Caco-2 (cell line): ENCODE data around the gene HMG20A. TPM values are rescaled to one million over a fixed set of nuclear protein-coding genes. Genes with fewer than 3 reads are reported as not detected.

Experiments
- BruUV-seq: library from RNA; stranded (reverse); fragments of 400-500 nt; replicated peaks from 2 replicates; lab custom pipeline; 2021; lab: Mats Ljungman, UMichigan
- CTCF ChIA-PET: fragments of 300-600 bp; sonication (Branson Sonifier 250); formaldehyde crosslinking; loops from one replicate; lab custom pipeline; 2022; ENCODE audit warnings: antibody characterized with exemption; lab: Charles Lee
- POLR2A ChIA-PET: fragments of 300-600 bp; sonication (Branson Sonifier 250); formaldehyde crosslinking; loops from one replicate; lab custom pipeline; 2022; ENCODE audit warnings: antibody characterized with exemption; lab: Charles Lee
- DNase-seq, 2 experiments: peaks; one replicate each; pipeline versions ENCODE4 v3.0.0 to v3.0.0-alpha.2; 2020 to 2022
- H3K27me3 ChIP-seq: replicated peaks from 2 replicates; pipeline ENCODE4 v1.6.0; 2011; ENCODE audit warnings: low read length; ENCODE audit not compliant: control insufficient read depth, insufficient read depth
- H3K36me3 ChIP-seq: 2 replicates; pipeline ENCODE4 v1.5.1; 2011; ENCODE audit warnings: low read length; ENCODE audit not compliant: control insufficient read depth, insufficient read depth
- H3K4me1 ChIP-seq: fragments of 250-450 bp; sonication (Bioruptor Pico); 2 replicates; pipeline ENCODE4 v1.5.1; 2020; ENCODE audit warnings: mild to moderate bottlenecking
- H3K4me3 ChIP-seq: 2 replicates; pipeline ENCODE4 v1.5.1; 2011; ENCODE audit warnings: low read depth, mild to moderate bottlenecking, control low read depth, low read length
- H3K9me3 ChIP-seq: fragments of 250-450 bp; sonication (Bioruptor Pico); 2 replicates; pipeline ENCODE4 v1.5.1; 2020; ENCODE audit warnings: mild to moderate bottlenecking, moderate library complexity
- H3K27ac Mint-ChIP-seq: one replicate; pipeline ENCODE4 v1.8.0; 2022; ENCODE audit warnings: mixed read lengths; ENCODE audit not compliant: unreplicated experiment
- H3K27me3 Mint-ChIP-seq: one replicate; pipeline ENCODE4 v1.8.0; 2022; ENCODE audit warnings: mixed read lengths; ENCODE audit not compliant: insufficient read depth, unreplicated experiment
- H3K36me3 Mint-ChIP-seq: one replicate; pipeline ENCODE4 v1.8.0; 2022; ENCODE audit warnings: mild to moderate bottlenecking, mixed read lengths; ENCODE audit not compliant: insufficient read depth, unreplicated experiment
- H3K4me1 Mint-ChIP-seq: one replicate; pipeline ENCODE4 v1.8.0; 2022; ENCODE audit warnings: low read depth, mixed read lengths; ENCODE audit not compliant: unreplicated experiment
- H3K4me3 Mint-ChIP-seq: one replicate; pipeline ENCODE4 v1.8.0; 2022; ENCODE audit warnings: mild to moderate bottlenecking, moderate library complexity, mixed read lengths; ENCODE audit not compliant: unreplicated experiment
- H3K9me3 Mint-ChIP-seq: one replicate; pipeline ENCODE4 v1.8.0; 2022; ENCODE audit warnings: mixed read lengths; ENCODE audit not compliant: unreplicated experiment
- intact Hi-C: fragments of 100-400 bp; cut with micrococcal nuclease; formaldehyde crosslinking; loops from one replicate; pipeline ENCODE4 v1.10.0; 2022; ENCODE audit not compliant: unreplicated experiment
- total RNA-seq: library from RNA; stranded (reverse); gene quantifications from 2 replicates; pipeline ENCODE4 v1.2.3, GENCODE V29; 2022
- TF ChIP-seq, protein P1 (sequence below), 2 experiments: fragments of 200-600 bp in 1 of 2; IDR thresholded peaks; 1 replicate in 1 of 2; 2 replicates in 1 of 2; pipeline versions ENCODE4 v1.5.1 to v1.8.0; 2011 to 2022; ENCODE audit warnings: antibody characterized with exemption in 1 of 2, control low read depth in 1 of 2, inconsistent platforms in 1 of 2, low read depth in 1 of 2, low read length in 1 of 2, mild to moderate bottlenecking in 1 of 2, moderate library complexity in 1 of 2; ENCODE audit not compliant: insufficient read depth in 1 of 2, severe bottlenecking in 1 of 2, unreplicated experiment in 1 of 2

The HMG20A gene
- total RNA-seq, 1 experiment from 2014 or later, result 34.0 TPM

DNA sequence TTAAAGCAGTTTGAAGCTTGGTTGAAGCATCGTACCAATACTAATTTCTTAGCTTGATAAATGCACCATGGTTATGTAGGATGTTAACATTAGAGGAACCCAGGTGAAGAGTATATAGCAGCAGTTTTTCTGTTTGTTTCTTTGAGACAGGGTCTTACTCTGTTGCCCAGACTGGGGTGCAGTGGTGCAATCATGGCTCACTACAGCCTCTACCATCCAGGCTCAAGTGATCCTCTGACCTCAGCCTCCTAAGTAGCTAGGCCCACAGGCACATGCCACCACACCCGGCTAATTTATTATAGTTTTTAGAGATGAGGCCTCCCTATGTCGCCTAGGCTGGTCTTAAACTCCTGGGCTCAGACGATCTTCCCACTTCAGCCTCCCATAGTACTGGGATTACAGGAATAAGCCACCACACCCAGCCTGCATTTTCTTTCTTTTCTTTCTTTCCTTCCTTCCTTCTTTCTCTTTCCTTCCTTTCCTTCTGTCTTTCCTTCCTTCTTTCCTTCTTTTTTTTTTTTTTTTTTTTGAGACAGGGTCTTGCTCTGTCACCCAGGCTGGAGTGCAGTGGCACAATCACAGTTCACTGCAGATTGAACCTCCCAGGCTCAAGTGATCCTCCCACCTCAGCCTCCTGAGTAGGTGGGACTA lies 6.9 kb upstream of the HMG20A start:
- no peak for DNase-seq
- Mint-ChIP-seq H3K27me3 (no peaks in the 10 kb centered on the region), H3K4me3 (no peak overlapping the region), H3K27ac (no peak overlapping the region), H3K36me3 (peaks cover under 1% of the 10 kb centered on the region), H3K9me3 (no peaks in the 10 kb centered on the region), H3K4me1 (peaks cover 17% of the 10 kb centered on the region)
- intact Hi-C loops, result no loop called here
- H3K36me3 ChIP-seq, result no peaks in the 10 kb centered on the region; the same call in 1 of the 2 replicates
- no peaks in the 10 kb centered on the region for H3K9me3 ChIP-seq
- H3K4me3 ChIP-seq, result no peak overlapping the region
- TF ChIP-seq, protein P1, sequence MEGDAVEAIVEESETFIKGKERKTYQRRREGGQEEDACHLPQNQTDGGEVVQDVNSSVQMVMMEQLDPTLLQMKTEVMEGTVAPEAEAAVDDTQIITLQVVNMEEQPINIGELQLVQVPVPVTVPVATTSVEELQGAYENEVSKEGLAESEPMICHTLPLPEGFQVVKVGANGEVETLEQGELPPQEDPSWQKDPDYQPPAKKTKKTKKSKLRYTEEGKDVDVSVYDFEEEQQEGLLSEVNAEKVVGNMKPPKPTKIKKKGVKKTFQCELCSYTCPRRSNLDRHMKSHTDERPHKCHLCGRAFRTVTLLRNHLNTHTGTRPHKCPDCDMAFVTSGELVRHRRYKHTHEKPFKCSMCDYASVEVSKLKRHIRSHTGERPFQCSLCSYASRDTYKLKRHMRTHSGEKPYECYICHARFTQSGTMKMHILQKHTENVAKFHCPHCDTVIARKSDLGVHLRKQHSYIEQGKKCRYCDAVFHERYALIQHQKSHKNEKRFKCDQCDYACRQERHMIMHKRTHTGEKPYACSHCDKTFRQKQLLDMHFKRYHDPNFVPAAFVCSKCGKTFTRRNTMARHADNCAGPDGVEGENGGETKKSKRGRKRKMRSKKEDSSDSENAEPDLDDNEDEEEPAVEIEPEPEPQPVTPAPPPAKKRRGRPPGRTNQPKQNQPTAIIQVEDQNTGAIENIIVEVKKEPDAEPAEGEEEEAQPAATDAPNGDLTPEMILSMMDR (IDR thresholded peaks at IDR 0.05; ENCODE audit: insufficient read depth in 1 of 2, low read depth in 1 of 2, low read length in 1 of 2, severe bottlenecking in 1 of 2, unreplicated experiment in 1 of 2), result no peak
- ChIA-PET CTCF (no interaction called here), POLR2A (no interaction called here)
- no peaks in the 10 kb centered on the region for H3K27me3 ChIP-seq
- no TSS peak for BruUV-seq
- peaks cover 19% of the 10 kb centered on the region for H3K4me1 ChIP-seq

DNA sequence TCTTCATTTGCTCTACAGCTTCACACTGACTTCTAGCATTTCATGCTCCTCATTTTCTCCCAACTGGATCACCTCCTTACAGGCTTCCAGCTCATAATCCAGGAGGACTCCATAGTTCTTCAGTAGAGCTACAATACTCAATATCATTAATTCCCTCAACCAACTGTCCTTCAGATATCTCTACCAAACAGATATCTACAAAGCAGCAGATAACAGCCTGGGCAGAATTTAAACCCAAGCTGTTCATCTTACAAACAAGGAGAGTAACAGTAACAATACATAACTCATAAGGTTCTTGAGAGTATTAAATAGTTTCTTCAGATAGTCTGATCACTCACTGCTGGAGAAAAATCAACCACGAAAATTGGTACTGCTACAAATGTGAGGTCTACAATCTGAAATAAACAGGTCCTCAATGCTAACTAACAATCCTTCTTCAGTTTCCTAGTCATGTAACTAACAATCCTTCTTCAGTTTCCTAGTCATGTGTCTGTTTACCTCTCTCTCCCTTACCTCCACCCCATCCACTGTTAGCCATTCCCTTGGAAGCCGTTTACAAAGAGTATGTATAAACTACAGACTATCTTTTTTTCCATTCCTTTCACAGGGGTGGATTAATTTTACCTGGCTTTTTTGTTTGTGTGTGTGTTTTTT lies 5.8 kb upstream of the HMG20A start:
- peaks cover 10% of the 10 kb centered on the region for H3K36me3 Mint-ChIP-seq
- POLR2A ChIA-PET, result no interaction called here
- H3K9me3 Mint-ChIP-seq, result no peaks in the 10 kb centered on the region
- Histone ChIP-seq H3K36me3 (no peaks in the 10 kb centered on the region; the same call in 1 of the 2 replicates), H3K4me3 (no peak overlapping the region), H3K27me3 (no peaks in the 10 kb centered on the region), H3K9me3 (no peaks in the 10 kb centered on the region), H3K4me1 (peaks cover 19% of the 10 kb centered on the region)
- H3K27me3 Mint-ChIP-seq, result no peaks in the 10 kb centered on the region
- no TSS peak for BruUV-seq
- no peak overlapping the region for H3K27ac Mint-ChIP-seq
- no peak overlapping the region for H3K4me3 Mint-ChIP-seq
- CTCF ChIA-PET, result no interaction called here
- H3K4me1 Mint-ChIP-seq, result peaks cover 17% of the 10 kb centered on the region
- DNase-seq, result no peak
- intact Hi-C loops, result no loop called here
- TF ChIP-seq, protein P1 (IDR thresholded peaks at IDR 0.05; ENCODE audit: insufficient read depth in 1 of 2, low read depth in 1 of 2, low read length in 1 of 2, severe bottlenecking in 1 of 2, unreplicated experiment in 1 of 2), result no peak

DNA sequence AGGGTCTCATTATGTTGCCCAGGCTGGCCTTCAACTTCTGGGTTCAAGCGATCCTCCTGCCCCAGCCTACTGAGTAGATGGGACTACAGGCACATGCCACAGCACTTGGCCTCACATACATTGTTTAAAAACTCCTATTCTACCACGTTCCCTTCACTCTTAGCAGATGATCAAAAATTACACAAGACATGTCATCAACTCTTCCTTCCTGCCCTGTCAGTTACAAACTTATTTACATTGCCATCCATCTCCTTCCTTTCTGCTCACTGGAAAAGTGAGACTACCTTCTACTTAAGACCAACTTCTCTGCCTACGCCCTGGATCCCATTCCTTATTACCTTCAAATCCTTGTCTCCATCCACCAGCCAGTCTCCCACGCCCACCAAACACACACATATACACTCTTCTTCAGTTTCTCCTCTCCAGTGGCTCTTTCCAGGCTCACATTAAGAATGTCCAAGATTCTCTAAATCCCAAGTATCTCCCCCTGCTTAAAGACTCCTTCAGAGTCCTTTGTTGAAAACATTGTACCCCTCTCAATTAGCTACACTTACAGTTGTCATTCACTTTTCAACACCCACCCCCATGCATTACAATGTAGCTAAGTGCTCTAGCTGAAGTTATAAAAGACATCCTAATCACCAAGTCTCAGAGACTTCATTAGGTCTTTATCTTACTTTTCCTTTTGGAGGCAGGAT lies 5.1 kb upstream of the HMG20A start:
- no peak overlapping the region for H3K4me3 Mint-ChIP-seq
- BruUV-seq, result no TSS peak
- ChIA-PET POLR2A (no interaction called here), CTCF (no interaction called here)
- H3K4me1 Mint-ChIP-seq, result peaks cover 17% of the 10 kb centered on the region
- H3K4me1 ChIP-seq, result peaks cover 19% of the 10 kb centered on the region
- no peak overlapping the region for H3K4me3 ChIP-seq
- no peak overlapping the region for H3K27ac Mint-ChIP-seq
- DNase-seq, result no peak
- H3K36me3 ChIP-seq, result no peaks in the 10 kb centered on the region; the same call in 1 of the 2 replicates
- no peaks in the 10 kb centered on the region for H3K27me3 ChIP-seq
- TF ChIP-seq, protein P1 (IDR thresholded peaks at IDR 0.05; ENCODE audit: insufficient read depth in 1 of 2, low read depth in 1 of 2, low read length in 1 of 2, severe bottlenecking in 1 of 2, unreplicated experiment in 1 of 2), result no peak
- no peaks in the 10 kb centered on the region for H3K9me3 Mint-ChIP-seq
- H3K36me3 Mint-ChIP-seq, result peaks cover 16% of the 10 kb centered on the region
- intact Hi-C loops, result no loop called here
- no peaks in the 10 kb centered on the region for H3K9me3 ChIP-seq
- H3K27me3 Mint-ChIP-seq, result no peaks in the 10 kb centered on the region
